Measurements from ENCODE around the gene PARVG.

- TF ChIP-seq CTCF (IDR thresholded peaks at IDR 0.05) (no peak), POLR2A (IDR thresholded peaks at IDR 0.05) (no peak)
These were observed 3.3 kb downstream of the PARVG start for GRCh38 chr22:44184006-44184405.
